ENCODE measurements around the gene PLCXD1.
"Not testable (repeated sequence)": the region's sequence is repeated elsewhere in the genome, so short reads cannot be mapped to it uniquely, and the experiment has no call there.

Gene PLCXD1

GRCh38 chrX:281166-281999 is at the start of gene PLCXD1:
Gene PLCXD1 (plus strand): TSS chrX:281381. CDS start chrX:284188, 2,807 bp downstream.
- FAIRE-seq = no peak

- not testable (repeated sequence) for FAIRE-seq
These were observed 49.4 kb upstream of the PLCXD1 start for GRCh38 chrX:231637-232277.

GRCh38 chrX:232278-232655 is 48.9 kb upstream of the PLCXD1 start:
- FAIRE-seq = not testable (repeated sequence)

- FAIRE-seq = not testable (repeated sequence)
These were observed 45.0 kb upstream of the PLCXD1 start for GRCh38 chrX:236201-236600.

- no peak for FAIRE-seq
These were observed 30.2 kb upstream of the PLCXD1 start for GRCh38 chrX:250965-251364.

- not testable (repeated sequence) for FAIRE-seq
These were observed 29.6 kb upstream of the PLCXD1 start for GRCh38 chrX:251396-252243.

- no peak for FAIRE-seq
These were observed 28.8 kb upstream of the PLCXD1 start for GRCh38 chrX:252244-252956.

GRCh38 chrX:252957-253291 is 28.3 kb upstream of the PLCXD1 start:
- FAIRE-seq = no peak

GRCh38 chrX:253451-254297 is 27.5 kb upstream of the PLCXD1 start:
- no peak for FAIRE-seq

- no peak for FAIRE-seq
These were observed 26.5 kb upstream of the PLCXD1 start for GRCh38 chrX:254630-255215.

- no peak for FAIRE-seq
These were observed 25.3 kb upstream of the PLCXD1 start for GRCh38 chrX:255923-256331.

- not testable (repeated sequence) for FAIRE-seq
These were observed 24.1 kb upstream of the PLCXD1 start for GRCh38 chrX:257054-257453.

GRCh38 chrX:257681-258289 is 23.4 kb upstream of the PLCXD1 start:
- FAIRE-seq = no peak

- FAIRE-seq = no peak
These were observed 22.7 kb upstream of the PLCXD1 start for GRCh38 chrX:258291-259040.

- FAIRE-seq = no peak
These were observed 21.4 kb upstream of the PLCXD1 start for GRCh38 chrX:259692-260355.

GRCh38 chrX:261167-261918 is 19.8 kb upstream of the PLCXD1 start:
- no peak for FAIRE-seq

GRCh38 chrX:261919-262352 is 19.2 kb upstream of the PLCXD1 start:
- no peak for FAIRE-seq

- FAIRE-seq = no peak
These were observed 18.7 kb upstream of the PLCXD1 start for GRCh38 chrX:262381-262909.

- not testable (repeated sequence) for FAIRE-seq
These were observed 17.2 kb upstream of the PLCXD1 start for GRCh38 chrX:264006-264405.

Measured in islet of Langerhans (tissue), 1 donor.